GM12878 (cell line): Measurements from ENCODE around the gene MYB. TPM values are rescaled to one million over a fixed set of nuclear protein-coding genes. Genes with fewer than 3 reads are reported as not detected.

Experiments used
- ATAC-seq: fragments of 200-7000 bp; cut with Tn5 transposase; 3 replicates; pipeline ENCODE4 v1.9.1; 2020; ENCODE audit warnings: mild to moderate bottlenecking, moderate library complexity
- BruUV-seq: library from RNA; stranded (reverse); fragments of 400-500 nt; replicated peaks from 2 replicates; lab custom pipeline; 2021; lab: Mats Ljungman, UMichigan
- CTCF ChIA-PET: fragments of 300-600 bp; sonication (Branson Sonifier 250); formaldehyde crosslinking; extraction: SDS; loops from one replicate; lab custom pipeline; 2021; ENCODE audit warnings: inconsistent platforms; lab: Yijun Ruan, JAX
- POLR2A ChIA-PET: fragments of 350-600 bp; formaldehyde crosslinking; extraction: SDS; loops from one replicate; lab custom pipeline; 2021; ENCODE audit warnings: inconsistent platforms; lab: Charles Lee
- RAD21 ChIA-PET: fragments of 300-600 bp; sonication (Branson Sonifier 250); formaldehyde crosslinking; loops from one replicate; lab custom pipeline; 2023; ENCODE audit warnings: antibody characterized with exemption; ENCODE audit not compliant: unreplicated experiment; lab: Charles Lee
- SMC1A ChIA-PET: fragments of 300-600 bp; sonication (Branson Sonifier 250); formaldehyde crosslinking; loops from one replicate; lab custom pipeline; 2023; ENCODE audit not compliant: unreplicated experiment, uncharacterized antibody; lab: Charles Lee
- DNase-seq: peaks from one replicate; pipeline ENCODE4 v3.0.0-alpha.2; 2011; ENCODE audit warnings: low read depth, low spot score
- FAIRE-seq: peaks from 3 replicates; lab custom pipeline; 2011; peaks lifted over from hg19 to GRCh38; lab: Jason Lieb, UNC
- H2AFZ ChIP-seq: 2 replicates; pipeline ENCODE4 v1.6.0; 2011; ENCODE audit warnings: low read depth, low read length, control low read depth; ENCODE audit not compliant: control insufficient read depth
- H3K27ac ChIP-seq: 2 replicates; pipeline ENCODE4 v1.5.1; 2011; ENCODE audit warnings: control low read depth; ENCODE audit not compliant: control insufficient read depth, insufficient read depth
- H3K27me3 ChIP-seq, 2 experiments: replicated peaks in 1 of 2; 2 replicates each; pipeline versions ENCODE4 v1.6.0 to v1.6.1; 2011; ENCODE audit warnings: low read length in 1 of 2; ENCODE audit not compliant: control insufficient read depth in 2 of 2, insufficient read depth in 2 of 2
- H3K36me3 ChIP-seq, 2 experiments: 2 replicates each; pipeline ENCODE4 v1.5.1; 2011; ENCODE audit warnings: low read length in 1 of 2; ENCODE audit not compliant: control insufficient read depth in 2 of 2, insufficient read depth in 2 of 2
- H3K4me1 ChIP-seq: 2 replicates; pipeline ENCODE4 v1.6.1; 2011; ENCODE audit warnings: mild to moderate bottlenecking, low read length, moderate library complexity, mixed read lengths; ENCODE audit not compliant: control insufficient read depth, insufficient read depth
- H3K4me2 ChIP-seq: 2 replicates; pipeline ENCODE4 v1.6.0; 2011; ENCODE audit warnings: control low read depth; ENCODE audit not compliant: control insufficient read depth, insufficient read depth
- H3K4me3 ChIP-seq: fragments of 200-600 bp; sonication (generic); 2 replicates; pipeline ENCODE4 v1.5.1; 2016
- H3K79me2 ChIP-seq: 2 replicates; pipeline ENCODE4 v1.6.0; 2011; ENCODE audit warnings: low read length; ENCODE audit not compliant: control insufficient read depth, insufficient read depth
- H3K9ac ChIP-seq: 2 replicates; pipeline ENCODE4 v1.8.0; 2011; ENCODE audit warnings: low read length, control low read depth, mixed read lengths; ENCODE audit not compliant: control insufficient read depth, insufficient read depth
- H3K9me3 ChIP-seq: replicated peaks from 3 replicates; pipeline ENCODE4 v1.5.1; 2011; ENCODE audit warnings: mild to moderate bottlenecking, low read length; ENCODE audit not compliant: control insufficient read depth, insufficient read depth
- H4K20me1 ChIP-seq: 2 replicates; pipeline ENCODE4 v1.6.0; 2011; ENCODE audit not compliant: control insufficient read depth, insufficient read depth
- BCL11A ChIP-seq: IDR thresholded peaks from 2 replicates; pipeline ENCODE4 v1.6.1; 2011; ENCODE audit warnings: low read depth, low read length
- BHLHE40 ChIP-seq, 2 experiments: fragments of 450-650 bp in 1 of 2; IDR thresholded peaks; 2 replicates each; pipeline ENCODE4 v1.6.1; 2011 to 2017; ENCODE audit warnings: low read depth in 2 of 2, borderline replicate concordance in 1 of 2, improper control_type of control experiment in 1 of 2, low read length in 1 of 2, mild to moderate bottlenecking in 1 of 2
- FOXM1 ChIP-seq: IDR thresholded peaks from 2 replicates; pipeline ENCODE4 v1.6.1; 2012; ENCODE audit warnings: low read depth, mild to moderate bottlenecking, inconsistent platforms, low read length, moderate library complexity
- GABPA ChIP-seq: IDR thresholded peaks from 2 replicates; pipeline ENCODE4 v1.6.1; 2014; ENCODE audit warnings: antibody characterized with exemption, low read depth, mild to moderate bottlenecking, inconsistent platforms
- HDGF ChIP-seq: fragments of 450-650 bp; IDR thresholded peaks from 2 replicates; pipeline ENCODE4 v1.6.1; 2016; ENCODE audit warnings: antibody characterized with exemption
- MYB ChIP-seq: fragments of 150-350 bp; IDR thresholded peaks from 2 replicates; pipeline ENCODE4 v1.6.1; 2014; ENCODE audit warnings: mild to moderate bottlenecking, low read depth, low read length, borderline replicate concordance
- MYC ChIP-seq: IDR thresholded peaks from 2 replicates; pipeline ENCODE4 v1.6.1; 2011; ENCODE audit warnings: mild to moderate bottlenecking, low read length, moderate library complexity, inconsistent platforms; ENCODE audit not compliant: insufficient read depth, insufficient replicate concordance, insufficient read length, severe bottlenecking
- NR2C2 ChIP-seq: IDR thresholded peaks from 2 replicates; pipeline ENCODE4 v1.6.1; 2011; ENCODE audit warnings: borderline replicate concordance, low read depth; ENCODE audit not compliant: control insufficient read depth, insufficient read length
- RELA ChIP-seq: fragments of 450-650 bp; IDR thresholded peaks from 2 replicates; pipeline ENCODE4 v1.8.0; 2014; ENCODE audit warnings: borderline replicate concordance; ENCODE audit not compliant: partially characterized antibody
- SREBF2 ChIP-seq: IDR thresholded peaks from 2 replicates; pipeline ENCODE4 v1.6.1; 2012; ENCODE audit warnings: mild to moderate bottlenecking, low read length
- SRF ChIP-seq, 2 experiments: IDR thresholded peaks; 2 replicates each; pipeline ENCODE4 v1.6.1; 2011; ENCODE audit warnings: low read depth in 2 of 2, low read length in 2 of 2, mild to moderate bottlenecking in 1 of 2, moderate library complexity in 1 of 2
- ZBTB33 ChIP-seq: fragments of 450-650 bp; IDR thresholded peaks from 2 replicates; pipeline ENCODE4 v1.6.1; 2017; ENCODE audit warnings: mild to moderate bottlenecking
- ZNF384 ChIP-seq: IDR thresholded peaks from 2 replicates; pipeline ENCODE4 v1.6.1; 2012; ENCODE audit warnings: low read depth, mild to moderate bottlenecking, low read length, improper control_type of control experiment, borderline replicate concordance
- WGBS: methylation state at CpG from one replicate; pipeline ENCODE4 v1.1.6; 2016; ENCODE audit warnings: low lambda C conversion rate; ENCODE audit not compliant: insufficient replicate concordance, insufficient coverage; ENCODE audit errors: missing lambda C conversion rate; 5-methylcytosine and 5-hydroxymethylcytosine counted together
- in situ Hi-C: fragments of 300-500 bp; cut with MboI; formaldehyde crosslinking; loops from 9 replicates; pipeline ENCODE4 v1.14.3; 2018; ENCODE audit warnings: mixed read lengths
- intact Hi-C: fragments of 100-400 bp; cut with micrococcal nuclease; formaldehyde crosslinking; loops from one replicate; pipeline ENCODE4 v1.14.2; 2022; ENCODE audit not compliant: unreplicated experiment
- polyA plus RNA-seq, 11 experiments: library from polyadenylated mRNA; depleted of rRNA in 4 of 11; unstranded in 6 of 11; stranded (reverse) in 5 of 11; fragments of >200 nt; fragmentation: Nextera tagmentation in 4 of 11; fragmentation: Illumina TruSeq in 1 of 11; extraction: Ambion mirVana in 4 of 11; extraction: Trizol in 1 of 11; gene quantifications; 1 replicate in 1 of 11; 2 replicates in 10 of 11; pipeline versions ENCODE4 v1.2.1 to v1.2.3, GENCODE V29; 2011 to 2016; ENCODE audit warnings: inconsistent platforms in 2 of 11, missing spikeins in 2 of 11, low read depth in 1 of 11
- total RNA-seq, 4 experiments: library from RNA; depleted of rRNA in 3 of 4; stranded (reverse); fragments of >200 nt in 3 of 4; fragmentation: Illumina TruSeq in 1 of 4; extraction: Trizol in 1 of 4; gene quantifications; 2 replicates each; pipeline versions ENCODE4 v1.2.1 to v1.2.3, GENCODE V29; 2013 to 2021
- TF ChIP-seq, protein P1 (sequence below): fragments of 450-650 bp; IDR thresholded peaks from 2 replicates; pipeline ENCODE4 v1.6.1; 2017; ENCODE audit warnings: mild to moderate bottlenecking, moderate library complexity
- TF ChIP-seq, protein P2 (sequence below): IDR thresholded peaks from 2 replicates; pipeline ENCODE4 v1.6.1; 2012; ENCODE audit warnings: low read depth, low read length, improper control_type of control experiment

The MYB gene
- total and polyA plus RNA-seq, 10 of the 15 experiments (the other 5 are each of a cell fraction or from before 2014, with no cell fraction given) = 7.0 to 29.8 (median 21.5) TPM

DNA sequence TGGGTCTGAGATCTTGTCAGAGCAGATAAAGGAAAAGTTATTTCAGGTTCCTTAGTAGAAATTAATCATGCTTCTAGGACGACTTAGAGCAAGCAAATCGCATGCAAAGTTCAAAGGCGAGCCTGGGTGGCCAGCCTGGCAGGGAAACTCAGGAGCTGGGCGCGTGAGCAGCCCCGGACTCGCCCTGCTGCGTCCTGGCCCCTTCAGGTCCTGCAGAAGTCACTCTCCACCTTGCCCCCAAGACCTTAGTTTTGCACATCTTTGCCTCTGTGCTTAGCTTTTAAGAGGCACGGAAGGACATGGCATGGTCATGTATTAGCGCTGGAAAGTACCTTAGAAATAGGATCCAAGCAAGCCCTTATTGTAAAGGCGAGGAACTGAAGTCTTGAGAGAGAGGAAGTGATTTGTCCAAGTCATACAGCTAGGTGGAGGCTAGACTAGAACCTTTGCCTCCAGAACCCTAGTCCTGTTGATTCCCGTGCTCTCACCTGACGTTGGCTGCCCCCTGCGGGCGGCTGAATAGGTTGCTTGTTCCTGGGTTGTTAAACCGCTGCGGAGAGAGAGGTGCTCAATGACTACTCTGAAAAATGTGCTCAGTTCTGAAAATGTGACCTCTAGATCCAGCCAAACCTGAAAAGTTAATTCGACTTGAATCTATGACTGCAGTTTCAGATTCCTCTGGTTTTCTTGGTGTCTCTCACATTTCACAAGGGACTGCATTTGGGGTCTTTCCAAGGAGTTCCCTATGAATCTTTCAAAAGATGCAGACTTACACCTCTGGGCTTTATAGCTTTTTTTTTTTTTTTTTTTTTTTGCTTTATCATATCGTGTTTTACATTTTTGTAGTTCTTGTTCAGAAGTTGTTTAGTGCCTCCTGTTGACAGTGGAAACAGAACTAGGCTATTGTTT, 2.7 kb downstream of the MYB start:
- FAIRE-seq = peak; percentile 93
- Histone ChIP-seq H3K4me1 (peaks cover 16% of the 10 kb centered on the region), H2AFZ (peak overlapping the region; percentile 92), H3K79me2 (peaks cover 54% of the 10 kb centered on the region), H3K9ac (peak overlapping the region; percentile 71), H3K9me3 (no peaks in the 10 kb centered on the region), H4K20me1 (no peaks in the 10 kb centered on the region), H3K4me3 (peak overlapping the region; percentile 89), H3K27ac (peak overlapping the region; percentile 99), H3K4me2 (peak overlapping the region; percentile 99), H3K27me3 (no peaks in the 10 kb centered on the region), H3K36me3 (peaks cover 0 to 7% of the 10 kb centered on the region in 2 experiments)
- ChIA-PET POLR2A (interaction anchor here (0.6 to 2.7 kb wide), 11 partner anchors 21 to 313 kb away, joined by 3 to 15 read pairs (median 6); no protein-coding TSS in a partner anchor), RAD21 (interaction anchor here (0.5 to 8.1 kb wide), 41 partner anchors 9 to 353 kb away, joined by 3 to 98 read pairs (median 4); partner anchors contain the start of gene HBS1L), SMC1A (interaction anchor here (0.6 to 12.3 kb wide), 37 partner anchors 9 to 357 kb away, joined by 3 to 133 read pairs (median 5); partner anchors contain the start of gene HBS1L), CTCF (interaction anchor here (0.6 to 12.3 kb wide), 39 partner anchors 9 to 372 kb away, joined by 3 to 149 read pairs (median 5); partner anchors contain the start of gene HBS1L)
- whole genome bisulfite sequencing = 0% methylated on average over 19 of the region's 19 CpGs
- in situ Hi-C loops (loop anchor here (5.0 kb wide), 1 partner anchor 171 kb away; no protein-coding TSS in a partner anchor), intact Hi-C loops (loop anchor here (1.0 to 5.0 kb wide), 9 partner anchors 20 to 240 kb away; partner anchors contain the start of gene HBS1L)
- no peak for DNase-seq
- peak; percentile 62 for ATAC-seq
- no TSS peak for BruUV-seq
- TF ChIP-seq GABPA (0 out of 2 replicates have a peak, but pooled peaks have one; percentile 24), MYC (no peak), SREBF2 (no peak), RELA (no peak), FOXM1 (peak; percentile 68), SRF (IDR thresholded peaks at IDR 0.05; ENCODE audit: low read depth in 2 of 2, low read length in 2 of 2) (no peak), ZNF384 (peak; percentile 51; the same call in 1 of the 2 replicates), ZBTB33 (no peak), BHLHE40 (IDR thresholded peaks at IDR 0.05; ENCODE audit: borderline replicate concordance in 1 of 2, low read depth in 2 of 2, low read length in 1 of 2) (peak; percentile 24 to 45; a peak in 2 of 4 replicates), HDGF (0 out of 2 replicates have a peak, but pooled peaks have one; percentile 10), NR2C2 (no peak), MYB (no peak), BCL11A (no peak)
- TF ChIP-seq, protein P1, sequence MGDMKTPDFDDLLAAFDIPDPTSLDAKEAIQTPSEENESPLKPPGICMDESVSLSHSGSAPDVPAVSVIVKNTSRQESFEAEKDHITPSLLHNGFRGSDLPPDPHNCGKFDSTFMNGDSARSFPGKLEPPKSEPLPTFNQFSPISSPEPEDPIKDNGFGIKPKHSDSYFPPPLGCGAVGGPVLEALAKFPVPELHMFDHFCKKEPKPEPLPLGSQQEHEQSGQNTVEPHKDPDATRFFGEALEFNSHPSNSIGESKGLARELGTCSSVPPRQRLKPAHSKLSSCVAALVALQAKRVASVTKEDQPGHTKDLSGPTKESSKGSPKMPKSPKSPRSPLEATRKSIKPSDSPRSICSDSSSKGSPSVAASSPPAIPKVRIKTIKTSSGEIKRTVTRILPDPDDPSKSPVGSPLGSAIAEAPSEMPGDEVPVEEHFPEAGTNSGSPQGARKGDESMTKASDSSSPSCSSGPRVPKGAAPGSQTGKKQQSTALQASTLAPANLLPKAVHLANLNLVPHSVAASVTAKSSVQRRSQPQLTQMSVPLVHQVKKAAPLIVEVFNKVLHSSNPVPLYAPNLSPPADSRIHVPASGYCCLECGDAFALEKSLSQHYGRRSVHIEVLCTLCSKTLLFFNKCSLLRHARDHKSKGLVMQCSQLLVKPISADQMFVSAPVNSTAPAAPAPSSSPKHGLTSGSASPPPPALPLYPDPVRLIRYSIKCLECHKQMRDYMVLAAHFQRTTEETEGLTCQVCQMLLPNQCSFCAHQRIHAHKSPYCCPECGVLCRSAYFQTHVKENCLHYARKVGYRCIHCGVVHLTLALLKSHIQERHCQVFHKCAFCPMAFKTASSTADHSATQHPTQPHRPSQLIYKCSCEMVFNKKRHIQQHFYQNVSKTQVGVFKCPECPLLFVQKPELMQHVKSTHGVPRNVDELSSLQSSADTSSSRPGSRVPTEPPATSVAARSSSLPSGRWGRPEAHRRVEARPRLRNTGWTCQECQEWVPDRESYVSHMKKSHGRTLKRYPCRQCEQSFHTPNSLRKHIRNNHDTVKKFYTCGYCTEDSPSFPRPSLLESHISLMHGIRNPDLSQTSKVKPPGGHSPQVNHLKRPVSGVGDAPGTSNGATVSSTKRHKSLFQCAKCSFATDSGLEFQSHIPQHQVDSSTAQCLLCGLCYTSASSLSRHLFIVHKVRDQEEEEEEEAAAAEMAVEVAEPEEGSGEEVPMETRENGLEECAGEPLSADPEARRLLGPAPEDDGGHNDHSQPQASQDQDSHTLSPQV = no peak
- TF ChIP-seq, protein P2, sequence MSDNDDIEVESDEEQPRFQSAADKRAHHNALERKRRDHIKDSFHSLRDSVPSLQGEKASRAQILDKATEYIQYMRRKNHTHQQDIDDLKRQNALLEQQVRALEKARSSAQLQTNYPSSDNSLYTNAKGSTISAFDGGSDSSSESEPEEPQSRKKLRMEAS = no peak; the same call in 1 of the 2 replicates
